Endodermal cell (in vitro differentiated cells): Measurements from ENCODE around the gene PRXL2C. TPM values are rescaled to one million over a fixed set of nuclear protein-coding genes. Genes with fewer than 3 reads are reported as not detected.
"Not testable (repeated sequence)": the region's sequence is repeated elsewhere in the genome, so short reads cannot be mapped to it uniquely, and the experiment has no call there.

Experiments
- DNase-seq: peaks from one replicate; pipeline ENCODE4 v3.0.0-alpha.2; 2017
- H3K27ac ChIP-seq: 2 replicates; pipeline ENCODE4 v1.5.1; 2013; ENCODE audit warnings: mild to moderate bottlenecking, low read depth, low read length, moderate library complexity
- H3K27me3 ChIP-seq: 2 replicates; pipeline ENCODE4 v1.6.1; 2013; ENCODE audit warnings: mild to moderate bottlenecking, low read length, moderate library complexity; ENCODE audit not compliant: insufficient read depth, control insufficient read depth, poor library complexity, severe bottlenecking
- H3K36me3 ChIP-seq: 2 replicates; pipeline ENCODE4 v1.7.0; 2013; ENCODE audit warnings: mild to moderate bottlenecking, low read length, moderate library complexity; ENCODE audit not compliant: control insufficient read depth, insufficient read depth
- H3K4me1 ChIP-seq: one replicate; pipeline ENCODE4 v1.7.0; 2013; ENCODE audit warnings: low read length; ENCODE audit not compliant: control insufficient read depth, insufficient read depth
- H3K4me3 ChIP-seq: 2 replicates; pipeline ENCODE4 v1.5.1; 2013; ENCODE audit warnings: mild to moderate bottlenecking, low read length, moderate library complexity
- H3K9ac ChIP-seq: 2 replicates; pipeline ENCODE4 v1.6.1; 2013; ENCODE audit warnings: mild to moderate bottlenecking, low read length, moderate library complexity; ENCODE audit not compliant: poor library complexity, severe bottlenecking; ENCODE audit errors: extremely low read depth
- H3K9me3 ChIP-seq: 2 replicates; pipeline ENCODE4 v1.6.1; 2013; ENCODE audit warnings: mild to moderate bottlenecking, low read length, moderate library complexity; ENCODE audit not compliant: control insufficient read depth
- H3K27ac Mint-ChIP-seq: 2 replicates; pipeline ENCODE4 v1.8.0; 2020; ENCODE audit warnings: mixed read lengths
- H3K27me3 Mint-ChIP-seq: 2 replicates; pipeline ENCODE4 v1.8.0; 2021; ENCODE audit warnings: mild to moderate bottlenecking, mixed read lengths; ENCODE audit not compliant: insufficient read depth
- H3K36me3 Mint-ChIP-seq: 2 replicates; pipeline ENCODE4 v1.8.0; 2020; ENCODE audit warnings: low read depth, mixed read lengths
- H3K4me1 Mint-ChIP-seq: 2 replicates; pipeline ENCODE4 v1.8.0; 2020; ENCODE audit warnings: mixed read lengths
- H3K4me3 Mint-ChIP-seq: 2 replicates; pipeline ENCODE4 v1.8.0; 2020; ENCODE audit warnings: mild to moderate bottlenecking, moderate library complexity, mixed read lengths
- H3K9me3 Mint-ChIP-seq: 2 replicates; pipeline ENCODE4 v1.8.0; 2020; ENCODE audit warnings: mild to moderate bottlenecking, mixed read lengths
- WGBS, 2 experiments: methylation state at CpG; one replicate each; pipeline versions ENCODE4 v1.1.5 to v1.1.7; 2013; ENCODE audit warnings: missing lambda C conversion rate in 2 of 2, mixed read lengths in 1 of 2; ENCODE audit not compliant: insufficient coverage in 1 of 2, insufficient read length in 1 of 2; 5-methylcytosine and 5-hydroxymethylcytosine counted together
- total RNA-seq, 2 donors: library from RNA; stranded (reverse); fragmentation: NEBNext Ultra II Directional in 1 of 2; extraction: Animal tissue kit (Norgen Biotek cat#: 25700) in 1 of 2; gene quantifications; 2 replicates in 1 of 2; 3 replicates in 1 of 2; pipeline ENCODE4 v1.2.1, GENCODE V29; 2021
- TF ChIP-seq, protein P1 (sequence below): fragments of 200-600 bp; sonication (generic); conservative IDR thresholded peaks from 2 replicates; pipeline ENCODE4 v1.5.0; 2021; ENCODE audit warnings: antibody characterized with exemption, mild to moderate bottlenecking

PRXL2C gene
- total RNA-seq, 2 donors from 2014 or later, result 2.5 to 4.9 TPM

DNA sequence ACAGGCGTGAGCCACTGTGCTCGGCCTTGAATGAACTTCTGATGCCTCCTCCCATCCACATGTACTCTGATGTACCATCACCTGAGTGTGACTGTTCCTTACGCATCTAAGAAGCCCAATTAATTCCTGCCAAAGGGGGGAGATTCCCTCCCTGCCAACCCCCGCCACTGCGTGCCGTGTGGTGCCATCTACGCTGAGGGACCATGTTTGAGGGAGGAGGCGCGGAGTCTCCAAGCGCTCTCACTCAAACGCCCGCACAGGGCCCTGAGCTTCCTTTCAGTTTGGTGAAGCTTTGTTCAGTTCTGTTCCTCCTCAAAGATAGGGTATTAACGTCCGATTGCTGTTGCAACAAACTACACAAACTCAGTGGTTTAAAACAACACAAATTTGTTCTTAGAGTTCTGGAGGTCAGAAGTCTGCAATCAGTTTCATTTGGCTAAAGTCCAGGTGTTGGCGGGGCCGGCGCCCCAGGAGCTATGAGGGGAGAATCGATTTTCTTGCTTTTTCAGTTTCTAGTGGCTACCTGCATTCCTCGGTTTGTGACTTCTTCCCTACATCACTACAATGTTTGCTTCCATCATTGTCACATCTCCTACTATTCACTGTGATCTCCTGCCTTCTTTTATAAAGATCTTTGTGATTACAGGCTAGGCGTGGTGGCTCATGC is 13.9 kb upstream of the PRXL2C start:
- Mint-ChIP-seq H3K27ac (no peak overlapping the region), H3K36me3 (no peaks in the 10 kb centered on the region), H3K27me3 (no peaks in the 10 kb centered on the region), H3K4me1 (no peaks in the 10 kb centered on the region), H3K9me3 (peaks cover 33% of the 10 kb centered on the region), H3K4me3 (no peak overlapping the region)
- no peak overlapping the region for H3K9ac ChIP-seq
- peaks cover 9% of the 10 kb centered on the region for H3K9me3 ChIP-seq
- no peak overlapping the region for H3K27ac ChIP-seq
- H3K36me3 ChIP-seq, result no peaks in the 10 kb centered on the region
- no peak for DNase-seq
- no peaks in the 10 kb centered on the region for H3K4me1 ChIP-seq
- TF ChIP-seq, protein P1, sequence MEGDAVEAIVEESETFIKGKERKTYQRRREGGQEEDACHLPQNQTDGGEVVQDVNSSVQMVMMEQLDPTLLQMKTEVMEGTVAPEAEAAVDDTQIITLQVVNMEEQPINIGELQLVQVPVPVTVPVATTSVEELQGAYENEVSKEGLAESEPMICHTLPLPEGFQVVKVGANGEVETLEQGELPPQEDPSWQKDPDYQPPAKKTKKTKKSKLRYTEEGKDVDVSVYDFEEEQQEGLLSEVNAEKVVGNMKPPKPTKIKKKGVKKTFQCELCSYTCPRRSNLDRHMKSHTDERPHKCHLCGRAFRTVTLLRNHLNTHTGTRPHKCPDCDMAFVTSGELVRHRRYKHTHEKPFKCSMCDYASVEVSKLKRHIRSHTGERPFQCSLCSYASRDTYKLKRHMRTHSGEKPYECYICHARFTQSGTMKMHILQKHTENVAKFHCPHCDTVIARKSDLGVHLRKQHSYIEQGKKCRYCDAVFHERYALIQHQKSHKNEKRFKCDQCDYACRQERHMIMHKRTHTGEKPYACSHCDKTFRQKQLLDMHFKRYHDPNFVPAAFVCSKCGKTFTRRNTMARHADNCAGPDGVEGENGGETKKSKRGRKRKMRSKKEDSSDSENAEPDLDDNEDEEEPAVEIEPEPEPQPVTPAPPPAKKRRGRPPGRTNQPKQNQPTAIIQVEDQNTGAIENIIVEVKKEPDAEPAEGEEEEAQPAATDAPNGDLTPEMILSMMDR, result no peak
- WGBS, 2 experiments, result 95 to 97% methylated on average over 11 to 20 of the region's 20 CpGs
- H3K4me3 ChIP-seq, result no peak overlapping the region
- H3K27me3 ChIP-seq, result no peaks in the 10 kb centered on the region

DNA sequence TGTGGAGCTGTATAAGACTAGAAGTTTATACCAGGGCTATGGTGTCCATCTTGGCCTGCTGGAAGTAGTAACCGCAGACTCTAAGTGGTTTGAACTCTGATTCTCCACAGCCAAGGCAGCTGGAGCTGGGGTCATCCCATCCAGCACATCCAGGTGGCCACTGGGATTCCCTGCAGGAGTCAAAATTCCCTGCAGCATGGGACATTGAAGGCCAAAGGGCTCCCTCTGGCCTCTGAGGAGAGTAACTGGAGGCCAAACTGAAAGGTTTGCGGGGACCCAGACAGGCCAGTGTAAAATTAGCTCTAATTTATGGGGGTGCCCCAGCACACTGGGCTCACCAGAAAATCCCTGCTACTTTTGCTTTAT is 12.2 kb upstream of the PRXL2C start:
- Mint-ChIP-seq H3K9me3 (peaks cover 27% of the 10 kb centered on the region), H3K4me1 (no peaks in the 10 kb centered on the region)
- peak; percentile 53 for DNase-seq

DNA sequence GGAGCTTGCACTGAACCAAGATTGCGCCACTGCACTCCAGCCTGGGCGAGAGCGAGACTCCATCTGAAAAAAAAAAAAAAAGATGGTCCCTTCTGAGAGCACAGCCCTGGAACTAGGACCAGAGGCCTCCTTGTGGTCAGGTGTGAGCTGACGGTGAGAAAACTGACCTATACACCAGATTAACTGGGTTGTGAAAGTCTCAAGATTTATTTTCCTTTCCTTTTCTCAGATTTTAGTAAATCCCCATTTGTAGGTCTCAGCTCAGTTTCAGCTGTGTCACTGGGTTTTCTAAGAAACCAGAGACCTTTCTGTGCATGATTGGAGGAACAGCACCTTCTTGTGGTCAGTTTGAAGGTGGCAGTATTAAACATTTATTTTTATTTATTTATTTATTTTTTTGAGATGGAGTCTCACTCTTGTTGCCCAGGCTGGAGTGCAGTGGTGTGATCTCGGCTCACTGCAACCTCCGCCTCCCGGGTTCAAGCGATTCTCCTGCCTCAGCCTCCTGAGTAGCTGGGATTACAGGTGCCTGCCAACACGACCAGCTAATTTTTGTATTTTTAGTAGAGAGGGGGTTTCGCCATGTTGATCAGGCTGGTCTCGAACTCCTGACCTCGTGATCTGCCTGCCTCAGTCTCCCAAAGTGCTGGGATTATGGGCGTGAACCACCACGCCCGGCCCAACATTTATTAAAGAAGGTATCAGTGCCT is 11.7 kb upstream of the PRXL2C start:
- not testable (repeated sequence) for H3K4me3 Mint-ChIP-seq, H3K9me3 ChIP-seq, H3K36me3 ChIP-seq, H3K4me1 Mint-ChIP-seq, H3K27ac ChIP-seq, H3K27me3 ChIP-seq, H3K36me3 Mint-ChIP-seq, H3K9ac ChIP-seq, H3K4me1 ChIP-seq, H3K4me3 ChIP-seq, H3K27me3 Mint-ChIP-seq
- DNase-seq, result peak; percentile 61
- H3K9me3 Mint-ChIP-seq, result peaks cover 24% of the 10 kb centered on the region
- WGBS, 2 experiments, result 81 to 83% methylated on average over 9 to 15 of the region's 15 CpGs
- TF ChIP-seq, protein P1, result peak; percentile 94
- H3K27ac Mint-ChIP-seq, result peak overlapping the region; percentile 80

More for the DNA sequence above, 12.2 kb upstream of the PRXL2C start:
- 88 to 100% methylated on average over 2 of the region's 2 CpGs for WGBS, 2 experiments
- Histone ChIP-seq H3K27ac (no peak overlapping the region), H3K9me3 (peaks cover 9% of the 10 kb centered on the region), H3K4me1 (no peaks in the 10 kb centered on the region), H3K36me3 (no peaks in the 10 kb centered on the region), H3K27me3 (no peaks in the 10 kb centered on the region), H3K9ac (no peak overlapping the region), H3K4me3 (no peak overlapping the region)
- Mint-ChIP-seq H3K27ac (no peak overlapping the region), H3K27me3 (no peaks in the 10 kb centered on the region), H3K4me3 (no peak overlapping the region), H3K36me3 (no peaks in the 10 kb centered on the region)
- TF ChIP-seq, protein P1, result no peak
